OCI-LY1 (cell line): ENCODE data around the gene TRABD2A.

Source experiments
- H2AFZ ChIP-seq: fragments of 200-600 bp; sonication (generic), shearing (Covaris generic); 2 replicates; pipeline ENCODE4 v1.6.0; 2014; ENCODE audit warnings: antibody characterized with exemption, mild to moderate bottlenecking, low read length
- H3F3A ChIP-seq: fragments of 200-600 bp; sonication (generic), shearing (Covaris generic); 2 replicates; pipeline ENCODE4 v1.6.0; 2014; ENCODE audit warnings: mild to moderate bottlenecking, antibody characterized with exemption, low read length, moderate library complexity; ENCODE audit not compliant: insufficient read depth
- H3K27ac ChIP-seq: fragments of 200-600 bp; sonication (generic); 2 replicates; pipeline ENCODE4 v1.5.1; 2014; ENCODE audit warnings: low read length, mixed run types, mild to moderate bottlenecking, low read depth; ENCODE audit not compliant: poor library complexity, severe bottlenecking
- H3K27me3 ChIP-seq: fragments of 200-600 bp; sonication (generic); 2 replicates; pipeline ENCODE4 v1.6.0; 2014; ENCODE audit warnings: antibody characterized with exemption, mild to moderate bottlenecking, low read length, moderate library complexity; ENCODE audit not compliant: insufficient read depth
- H3K36me3 ChIP-seq: fragments of 200-600 bp; sonication (generic); 2 replicates; pipeline ENCODE4 v1.6.1; 2014; ENCODE audit warnings: mild to moderate bottlenecking, antibody characterized with exemption, low read length, moderate library complexity, mixed read lengths; ENCODE audit not compliant: insufficient read depth
- H3K4me1 ChIP-seq: fragments of 200-600 bp; sonication (generic); 2 replicates; pipeline ENCODE4 v1.5.1; 2014; ENCODE audit warnings: mild to moderate bottlenecking, low read length, moderate library complexity; ENCODE audit not compliant: insufficient read depth, severe bottlenecking
- H3K4me2 ChIP-seq: fragments of 200-600 bp; sonication (generic), shearing (Covaris generic); 2 replicates; pipeline ENCODE4 v1.6.1; 2014; ENCODE audit warnings: low read length
- H3K4me3 ChIP-seq: fragments of 200-600 bp; sonication (generic); 2 replicates; pipeline ENCODE4 v1.5.1; 2014; ENCODE audit warnings: low read length, low read depth, mild to moderate bottlenecking, mixed read lengths; ENCODE audit not compliant: poor library complexity, severe bottlenecking
- H3K79me2 ChIP-seq: fragments of 200-600 bp; shearing (Covaris generic); 2 replicates; pipeline ENCODE4 v1.6.1; 2016; ENCODE audit warnings: mixed run types, low read length, mixed read lengths; ENCODE audit not compliant: insufficient read depth
- H3K9ac ChIP-seq: fragments of 200-600 bp; sonication (generic), shearing (Covaris generic); 2 replicates; pipeline ENCODE4 v1.6.1; 2014; ENCODE audit warnings: mild to moderate bottlenecking, low read length, mixed read lengths
- H3K9me2 ChIP-seq: fragments of 200-600 bp; sonication (generic), shearing (Covaris generic); 2 replicates; pipeline ENCODE4 v1.6.1; 2014; ENCODE audit warnings: low read depth, mild to moderate bottlenecking, low read length, mixed read lengths
- H3K9me3 ChIP-seq: fragments of 200-600 bp; shearing (Covaris generic); 2 replicates; pipeline ENCODE4 v1.6.1; 2014; ENCODE audit warnings: low read length, mixed read lengths
- H4K20me1 ChIP-seq: fragments of 200-600 bp; sonication (generic), shearing (Covaris generic); 2 replicates; pipeline ENCODE4 v1.6.0; 2016; ENCODE audit warnings: mild to moderate bottlenecking, low read length; ENCODE audit not compliant: insufficient read depth
- CTCF ChIP-seq: fragments of 200-600 bp; sonication (generic), shearing (Covaris generic); IDR thresholded peaks from 2 replicates; pipeline ENCODE4 v1.5.1; 2017; ENCODE audit warnings: mild to moderate bottlenecking, antibody characterized with exemption, low read length, moderate library complexity, mixed read lengths
- EZH2 ChIP-seq: fragments of 200-600 bp; sonication (generic), shearing (Covaris generic); IDR thresholded peaks from 2 replicates; pipeline ENCODE4 v1.8.0; 2017; ENCODE audit warnings: borderline replicate concordance, mixed run types, mild to moderate bottlenecking, antibody characterized with exemption, low read length, moderate library complexity, mixed read lengths

Gene TRABD2A

GRCh38 chr2:84902526-84902925 is 21.6 kb upstream of the TRABD2A start:
- Histone ChIP-seq H3K79me2 (0 out of 2 replicates have a peak, but pooled peaks cover 5% of the 10 kb centered on the region), H3K4me1 (peaks cover 30% of the 10 kb centered on the region), H4K20me1 (no peaks in the 10 kb centered on the region), H3K27me3 (no peaks in the 10 kb centered on the region), H3K9me2 (no peaks in the 10 kb centered on the region), H3F3A (no peaks in the 10 kb centered on the region), H3K4me2 (no peak overlapping the region), H3K27ac (no peak overlapping the region), H3K36me3 (peaks cover 9% of the 10 kb centered on the region; the same call in 1 of the 2 replicates), H3K9ac (no peak overlapping the region), H2AFZ (no peak overlapping the region), H3K9me3 (no peaks in the 10 kb centered on the region), H3K4me3 (no peak overlapping the region)
- no peak for TF ChIP-seq CTCF
- no peak for TF ChIP-seq EZH2

GRCh38 chr2:84901593-84902120 is 20.8 kb upstream of the TRABD2A start:
- Histone ChIP-seq H3K4me3 (no peak overlapping the region), H2AFZ (no peak overlapping the region), H3K9ac (no peak overlapping the region), H3K79me2 (0 out of 2 replicates have a peak, but pooled peaks cover 5% of the 10 kb centered on the region), H3K27ac (no peak overlapping the region), H3K36me3 (peaks cover 6% of the 10 kb centered on the region; the same call in 1 of the 2 replicates), H4K20me1 (no peaks in the 10 kb centered on the region), H3K9me3 (no peaks in the 10 kb centered on the region), H3K4me2 (no peak overlapping the region), H3K4me1 (peaks cover 25% of the 10 kb centered on the region), H3F3A (no peaks in the 10 kb centered on the region), H3K27me3 (no peaks in the 10 kb centered on the region), H3K9me2 (no peaks in the 10 kb centered on the region)
- TF ChIP-seq CTCF (no peak), EZH2 (no peak)

- H3K9me2 ChIP-seq: no peaks in the 10 kb centered on the region
- no peak overlapping the region for H3K4me2 ChIP-seq
- H3K36me3 ChIP-seq: no peaks in the 10 kb centered on the region
- no peaks in the 10 kb centered on the region for H4K20me1 ChIP-seq
- H3K4me1 ChIP-seq: peaks cover 24% of the 10 kb centered on the region
- H3K9ac ChIP-seq: no peak overlapping the region
- no peak overlapping the region for H3K27ac ChIP-seq
- no peak for TF ChIP-seq EZH2
- no peak for TF ChIP-seq CTCF
- H3K4me3 ChIP-seq: no peak overlapping the region
- no peaks in the 10 kb centered on the region for H3K79me2 ChIP-seq
- H3K9me3 ChIP-seq: no peaks in the 10 kb centered on the region
- no peak overlapping the region for H2AFZ ChIP-seq
- 0 out of 2 replicates have a peak, but pooled peaks cover 3% of the 10 kb centered on the region for H3F3A ChIP-seq
- no peaks in the 10 kb centered on the region for H3K27me3 ChIP-seq
These were observed 20.1 kb upstream of the TRABD2A start for GRCh38 chr2:84900971-84901370.
